GM10248 (cell line): ENCODE measurements around the gene C3orf49.

ENCODE experiments used
- CTCF ChIA-PET: fragments of 300-600 bp; sonication (Branson Sonifier 250); formaldehyde crosslinking; extraction: SDS; loops from one replicate; lab custom pipeline; 2021; ENCODE audit warnings: antibody characterized with exemption; lab: Yijun Ruan, JAX
- POLR2A ChIA-PET: fragments of 350-650 bp; sonication (Branson Sonifier 250); formaldehyde crosslinking; extraction: SDS; loops from one replicate; lab custom pipeline; 2020; ENCODE audit warnings: antibody characterized with exemption; lab: Yijun Ruan, JAX
- DNase-seq: peaks from one replicate; pipeline ENCODE4 v3.0.0; 2012; ENCODE audit errors: extremely low spot score
- TF ChIP-seq, protein P1 (sequence below): IDR thresholded peaks from 2 replicates; pipeline ENCODE4 v1.5.1; 2012; ENCODE audit warnings: mild to moderate bottlenecking, low read depth; ENCODE audit errors: extremely low read depth, missing control alignments, control extremely low read depth

Gene C3orf49

GRCh38 chr3:63800097-63800496 lies 19.0 kb upstream of the C3orf49 start:
- TF ChIP-seq, protein P1, sequence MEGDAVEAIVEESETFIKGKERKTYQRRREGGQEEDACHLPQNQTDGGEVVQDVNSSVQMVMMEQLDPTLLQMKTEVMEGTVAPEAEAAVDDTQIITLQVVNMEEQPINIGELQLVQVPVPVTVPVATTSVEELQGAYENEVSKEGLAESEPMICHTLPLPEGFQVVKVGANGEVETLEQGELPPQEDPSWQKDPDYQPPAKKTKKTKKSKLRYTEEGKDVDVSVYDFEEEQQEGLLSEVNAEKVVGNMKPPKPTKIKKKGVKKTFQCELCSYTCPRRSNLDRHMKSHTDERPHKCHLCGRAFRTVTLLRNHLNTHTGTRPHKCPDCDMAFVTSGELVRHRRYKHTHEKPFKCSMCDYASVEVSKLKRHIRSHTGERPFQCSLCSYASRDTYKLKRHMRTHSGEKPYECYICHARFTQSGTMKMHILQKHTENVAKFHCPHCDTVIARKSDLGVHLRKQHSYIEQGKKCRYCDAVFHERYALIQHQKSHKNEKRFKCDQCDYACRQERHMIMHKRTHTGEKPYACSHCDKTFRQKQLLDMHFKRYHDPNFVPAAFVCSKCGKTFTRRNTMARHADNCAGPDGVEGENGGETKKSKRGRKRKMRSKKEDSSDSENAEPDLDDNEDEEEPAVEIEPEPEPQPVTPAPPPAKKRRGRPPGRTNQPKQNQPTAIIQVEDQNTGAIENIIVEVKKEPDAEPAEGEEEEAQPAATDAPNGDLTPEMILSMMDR, result no peak
- CTCF ChIA-PET, result no interaction called here
- DNase-seq, result no peak
- POLR2A ChIA-PET, result no interaction called here

DNA sequence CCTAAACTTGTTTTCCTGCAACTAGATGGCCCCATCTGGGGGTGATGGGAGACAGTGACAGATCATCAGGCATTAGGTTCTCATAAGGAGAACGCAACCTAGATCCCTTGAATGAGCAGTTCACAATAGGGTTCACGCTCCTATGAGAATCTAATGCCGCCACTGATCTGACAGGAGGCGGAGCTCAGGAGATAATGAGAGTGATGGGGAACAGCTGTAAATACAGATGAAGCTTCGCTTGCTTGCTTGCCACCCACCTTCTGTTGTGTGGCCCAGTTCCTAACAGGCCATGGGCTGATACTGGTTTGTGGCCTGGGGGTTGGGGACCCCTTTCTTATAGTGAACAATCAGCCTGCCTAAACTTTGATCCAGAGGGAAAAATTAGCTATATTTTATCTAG lies 15.2 kb upstream of the C3orf49 start:
- ChIA-PET CTCF (interaction anchor here (1.0 to 1.9 kb wide), 3 partner anchors 9 to 454 kb away, joined by 4 to 8 read pairs (median 5); partner anchors contain the start of gene C3orf49), POLR2A (no interaction called here)
- TF ChIP-seq, protein P1, result no peak
- no peak for DNase-seq

GRCh38 chr3:63807961-63808565 lies 11.0 kb upstream of the C3orf49 start:
- TF ChIP-seq, protein P1, result no peak
- POLR2A ChIA-PET, result no interaction called here
- DNase-seq, result no peak
- CTCF ChIA-PET, result interaction anchor here (0.8 to 1.8 kb wide), 2 partner anchors 10 to 457 kb away, joined by 3 to 6 read pairs; no protein-coding TSS in a partner anchor

DNA sequence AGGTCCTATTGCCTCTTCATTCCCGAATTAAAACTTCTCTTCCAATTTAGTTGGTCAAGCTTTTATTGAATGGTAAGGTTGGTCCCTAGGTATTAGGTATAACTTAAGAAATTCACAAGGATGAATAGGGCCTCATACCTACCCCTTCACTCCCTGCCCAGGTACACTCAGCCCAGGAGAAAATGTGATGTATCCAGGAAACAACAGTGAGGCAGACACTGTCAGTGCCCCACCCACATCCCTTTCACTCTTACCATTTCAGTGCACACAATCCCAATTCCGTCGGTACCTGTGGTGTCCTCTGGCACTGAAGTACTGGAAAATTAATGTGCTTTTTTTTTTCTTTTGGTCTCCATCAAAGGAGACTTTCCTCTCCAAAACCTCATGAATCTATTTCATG lies 10.5 kb upstream of the C3orf49 start:
- ChIA-PET CTCF (interaction anchor here (0.8 to 1.8 kb wide), 2 partner anchors 10 to 457 kb away, joined by 3 to 6 read pairs; no protein-coding TSS in a partner anchor), POLR2A (no interaction called here)
- no peak for DNase-seq
- TF ChIP-seq, protein P1, result no peak

- CTCF ChIA-PET, result no interaction called here
- POLR2A ChIA-PET, result no interaction called here
- DNase-seq, result no peak
- TF ChIP-seq, protein P1, result no peak
Observed at GRCh38 chr3:63809607-63810006, 9.5 kb upstream of the C3orf49 start.

- CTCF ChIA-PET, result interaction anchor here (11.4 kb wide), 1 partner anchor 462 kb away, joined by 194 read pairs; no protein-coding TSS in a partner anchor
- TF ChIP-seq, protein P1, result no peak
- DNase-seq, result no peak
- POLR2A ChIA-PET, result no interaction called here
Observed at GRCh38 chr3:63814237-63814636, 4.9 kb upstream of the C3orf49 start.
